GM12872 (cell line): ENCODE results near the gene PLA2G15.

Experiments used
- TF ChIP-seq, protein P1 (sequence below): IDR thresholded peaks from 3 replicates; pipeline ENCODE4 v1.5.1; 2011; ENCODE audit warnings: low read depth, mild to moderate bottlenecking, low read length, moderate library complexity; ENCODE audit not compliant: insufficient read depth

PLA2G15 gene

DNA sequence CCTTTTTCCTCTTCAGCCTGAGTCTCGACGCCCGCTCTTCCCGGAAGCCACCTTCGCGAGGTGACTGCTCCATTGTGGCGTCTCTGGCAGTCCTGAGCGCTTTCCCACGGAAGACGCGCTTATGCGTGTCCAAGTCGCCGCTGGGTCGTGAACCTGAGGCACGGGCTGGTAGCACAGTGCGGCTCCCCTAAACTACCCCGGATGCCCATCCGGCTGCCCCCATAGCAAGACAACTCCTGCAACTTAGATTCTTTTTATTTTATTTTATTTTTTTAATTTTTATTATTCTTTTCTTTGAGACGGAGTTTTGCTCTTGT, 7.2 kb upstream of the PLA2G15 start:
- TF ChIP-seq, protein P1, sequence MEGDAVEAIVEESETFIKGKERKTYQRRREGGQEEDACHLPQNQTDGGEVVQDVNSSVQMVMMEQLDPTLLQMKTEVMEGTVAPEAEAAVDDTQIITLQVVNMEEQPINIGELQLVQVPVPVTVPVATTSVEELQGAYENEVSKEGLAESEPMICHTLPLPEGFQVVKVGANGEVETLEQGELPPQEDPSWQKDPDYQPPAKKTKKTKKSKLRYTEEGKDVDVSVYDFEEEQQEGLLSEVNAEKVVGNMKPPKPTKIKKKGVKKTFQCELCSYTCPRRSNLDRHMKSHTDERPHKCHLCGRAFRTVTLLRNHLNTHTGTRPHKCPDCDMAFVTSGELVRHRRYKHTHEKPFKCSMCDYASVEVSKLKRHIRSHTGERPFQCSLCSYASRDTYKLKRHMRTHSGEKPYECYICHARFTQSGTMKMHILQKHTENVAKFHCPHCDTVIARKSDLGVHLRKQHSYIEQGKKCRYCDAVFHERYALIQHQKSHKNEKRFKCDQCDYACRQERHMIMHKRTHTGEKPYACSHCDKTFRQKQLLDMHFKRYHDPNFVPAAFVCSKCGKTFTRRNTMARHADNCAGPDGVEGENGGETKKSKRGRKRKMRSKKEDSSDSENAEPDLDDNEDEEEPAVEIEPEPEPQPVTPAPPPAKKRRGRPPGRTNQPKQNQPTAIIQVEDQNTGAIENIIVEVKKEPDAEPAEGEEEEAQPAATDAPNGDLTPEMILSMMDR = no peak

DNA sequence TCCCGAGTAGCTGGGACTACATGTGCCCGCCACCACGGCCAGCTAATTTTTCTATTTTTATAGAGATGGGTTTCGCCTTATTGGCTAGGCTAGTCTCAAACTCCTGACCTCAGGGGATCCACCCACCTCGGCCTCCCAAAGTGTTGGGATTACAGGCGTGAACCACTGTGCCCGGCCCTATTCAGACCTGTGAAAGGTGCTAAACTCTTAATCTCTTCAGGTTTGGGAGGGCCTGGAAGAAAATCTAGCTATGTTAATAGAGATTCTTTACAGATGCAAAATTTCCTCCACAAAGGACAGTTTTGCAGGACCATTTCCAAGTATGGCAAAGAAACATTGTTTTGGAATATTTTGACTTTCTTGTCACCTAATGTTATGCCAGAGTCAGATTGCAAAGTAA, 3.1 kb upstream of the PLA2G15 start:
- TF ChIP-seq, protein P1 = no peak

DNA sequence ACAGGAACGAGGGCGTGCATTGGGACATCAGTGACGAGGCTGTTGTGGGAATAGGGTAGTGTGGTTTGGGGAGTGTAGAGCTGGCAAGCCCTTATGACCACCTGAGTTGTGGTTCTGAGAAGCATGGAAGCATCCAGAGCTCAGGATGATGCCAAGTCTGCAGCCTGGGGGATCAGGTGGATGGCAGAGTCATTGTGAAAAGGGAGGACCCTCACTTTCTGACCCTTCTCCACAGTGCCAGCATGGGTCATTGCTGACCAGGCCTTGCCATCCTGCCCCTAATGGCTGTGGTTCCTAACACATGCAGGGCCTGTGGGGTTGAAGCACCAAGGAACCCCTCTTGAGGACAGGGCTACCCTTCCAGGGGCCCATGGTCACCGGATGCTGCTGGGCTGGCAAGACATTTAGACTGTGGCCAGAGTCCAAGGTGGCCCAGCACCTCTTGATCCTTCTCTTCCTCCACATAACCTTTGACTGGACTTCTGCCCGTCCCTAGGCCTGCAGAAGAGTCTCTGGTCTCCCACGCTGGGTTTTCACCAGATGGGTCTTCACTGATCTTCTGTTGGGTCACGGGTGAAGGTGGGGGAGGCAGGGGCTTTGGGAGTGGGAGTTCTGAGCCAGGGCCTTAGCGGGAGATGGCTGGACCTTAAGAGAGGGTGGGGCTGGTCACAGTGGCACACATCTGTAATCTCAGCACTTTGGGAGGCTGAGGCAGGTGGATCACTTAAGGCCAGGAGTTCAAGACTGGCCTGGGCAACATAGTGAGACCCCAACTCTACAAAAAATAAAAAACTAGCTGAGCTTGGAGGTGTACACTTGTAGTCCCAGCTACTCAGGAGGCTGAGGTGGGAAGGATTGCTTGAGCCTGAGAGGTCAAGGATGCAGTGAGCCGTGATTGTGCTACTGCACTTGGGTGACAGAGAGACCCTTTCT, 2.0 kb upstream of the PLA2G15 start:
- TF ChIP-seq, protein P1 = no peak

DNA sequence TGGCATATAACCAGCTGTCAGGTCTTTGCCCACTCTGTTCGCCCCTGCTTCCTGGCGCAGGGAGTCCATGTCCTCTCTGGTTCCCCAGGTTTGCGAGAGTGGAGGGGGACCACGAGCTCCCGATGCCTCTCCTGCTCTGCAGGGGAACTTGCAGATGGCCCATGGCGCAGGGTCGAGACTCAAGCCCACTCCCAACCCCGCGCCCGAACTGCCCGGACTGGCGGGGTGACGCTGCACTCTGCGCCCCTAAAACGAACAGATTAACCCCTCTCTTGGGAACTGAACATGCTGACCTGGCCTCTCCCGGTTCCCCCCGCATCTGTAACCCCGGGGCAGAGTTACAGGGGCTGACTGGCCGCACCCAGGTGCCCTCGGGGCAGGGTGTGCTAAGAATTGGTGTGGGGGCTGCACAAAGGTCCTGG, 681 bp upstream of the PLA2G15 start:
- TF ChIP-seq, protein P1 = no peak

DNA sequence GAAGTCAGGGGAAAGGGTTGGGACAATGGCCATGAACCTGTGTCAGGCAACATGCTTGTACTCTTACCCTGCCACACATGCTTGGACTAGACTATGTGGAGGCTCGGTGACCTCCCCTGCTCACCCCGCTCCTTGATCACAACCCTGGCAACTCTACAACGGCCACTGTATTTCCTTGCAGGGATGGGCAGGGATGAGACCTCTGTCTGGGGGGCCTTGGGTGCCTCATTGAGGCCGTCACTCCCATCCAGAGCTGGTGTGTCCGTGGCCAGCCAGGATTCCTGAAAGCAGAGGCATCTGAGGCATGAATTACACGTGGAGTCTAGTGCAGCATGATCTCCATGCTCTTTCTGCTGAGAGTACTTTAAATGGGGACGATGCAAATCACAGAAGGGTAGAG, 948 bp downstream of the PLA2G15 start:
- TF ChIP-seq, protein P1 = no peak

DNA sequence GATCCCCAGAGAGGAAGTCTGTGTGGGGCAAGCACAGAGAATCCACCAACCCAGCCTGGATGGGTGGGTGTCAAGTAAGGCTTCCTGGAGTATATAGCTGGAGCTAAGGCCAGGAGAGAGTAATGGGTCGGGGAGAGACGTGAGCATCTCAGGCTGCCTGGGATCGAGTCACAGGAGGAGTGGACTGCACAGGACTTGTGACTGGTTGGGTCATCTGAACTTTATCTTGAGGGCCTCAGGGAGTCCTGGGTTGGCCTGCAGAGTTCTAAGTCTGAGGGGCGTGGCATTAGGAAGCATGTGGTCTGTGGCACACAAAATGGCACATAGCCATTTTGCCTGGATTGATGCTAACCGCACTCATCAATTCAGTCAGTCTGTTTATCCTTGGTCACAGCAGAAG, 1.5 kb downstream of the PLA2G15 start:
- TF ChIP-seq, protein P1 = no peak

DNA sequence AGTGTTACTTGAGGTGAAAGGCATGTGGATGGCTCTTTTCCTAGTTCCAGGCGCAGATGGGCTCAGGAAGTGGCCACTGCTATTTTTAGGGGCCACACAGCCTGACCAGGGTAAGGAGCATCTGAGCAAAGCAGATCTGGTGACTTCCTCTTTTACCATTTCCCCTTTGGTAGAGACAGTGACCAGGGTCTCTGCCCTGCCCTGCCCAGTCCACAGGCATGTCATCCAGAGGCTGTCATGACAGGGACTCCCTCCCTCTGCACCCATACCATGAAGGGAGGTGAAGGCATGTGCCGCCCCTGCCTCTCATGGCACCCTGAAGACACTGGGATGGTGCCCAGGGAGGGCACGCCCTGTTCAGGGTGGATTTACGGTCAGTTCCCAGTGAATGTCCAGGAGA, 2.2 kb downstream of the PLA2G15 start:
- TF ChIP-seq, protein P1 = no peak

DNA sequence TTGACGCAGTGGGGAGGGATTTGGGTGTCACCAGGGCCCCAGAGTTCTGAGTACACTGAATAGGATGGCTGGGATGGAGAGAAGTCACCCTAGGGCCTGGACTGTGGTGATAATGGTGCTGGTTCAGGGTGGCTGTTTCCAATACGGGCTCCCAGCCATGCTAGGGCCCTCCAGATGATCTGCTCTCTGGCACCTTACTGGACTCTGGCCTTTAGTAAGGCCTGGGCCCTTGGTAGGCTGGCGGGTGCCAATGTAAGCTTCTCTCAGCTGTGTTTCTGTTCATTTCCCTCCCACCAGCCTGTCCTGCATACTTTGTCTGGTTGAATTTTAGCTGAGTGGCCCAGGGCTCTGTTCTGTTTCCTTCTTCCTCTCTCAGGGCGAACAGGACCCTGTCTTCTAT, 2.8 kb downstream of the PLA2G15 start:
- TF ChIP-seq, protein P1 = no peak
